ENCODE data around the gene GPR132.
"Not testable (repeated sequence)": the region's sequence is repeated elsewhere in the genome, so short reads cannot be mapped to it uniquely, and the experiment has no call there.

GPR132 gene

GRCh38 chr14:105065280-105066228 lies at the start of gene GPR132:
TSS of gene GPR132 (minus strand) at chr14:105065430. CDS start at chr14:105055420, 10,010 bp downstream.
- no peak for DNase-seq

GRCh38 chr14:105109243-105109642 lies 44.0 kb upstream of the GPR132 start:
- DNase-seq = not testable (repeated sequence)

GRCh38 chr14:105108516-105108864 lies 43.3 kb upstream of the GPR132 start:
- DNase-seq = no peak

GRCh38 chr14:105107781-105108515 lies 42.7 kb upstream of the GPR132 start:
- no peak for DNase-seq

GRCh38 chr14:105107351-105107750 lies 42.1 kb upstream of the GPR132 start:
- no peak for DNase-seq

- no peak for DNase-seq
These were observed 39.9 kb upstream of the GPR132 start for GRCh38 chr14:105105158-105105557.

- DNase-seq = no peak
These were observed 37.7 kb upstream of the GPR132 start for GRCh38 chr14:105102893-105103292.

- no peak for DNase-seq
These were observed 37.2 kb upstream of the GPR132 start for GRCh38 chr14:105102361-105102870.

GRCh38 chr14:105100910-105101309 lies 35.7 kb upstream of the GPR132 start:
- DNase-seq = no peak

- DNase-seq = no peak
These were observed 34.5 kb upstream of the GPR132 start for GRCh38 chr14:105099778-105100177.

- no peak for DNase-seq
These were observed 33.1 kb upstream of the GPR132 start for GRCh38 chr14:105098316-105098715.

GRCh38 chr14:105097794-105098127 lies 32.5 kb upstream of the GPR132 start:
- no peak for DNase-seq

- no peak for DNase-seq
These were observed 31.1 kb upstream of the GPR132 start for GRCh38 chr14:105096206-105096875.

GRCh38 chr14:105095236-105095805 lies 30.1 kb upstream of the GPR132 start:
- no peak for DNase-seq

- no peak for DNase-seq
These were observed 29.1 kb upstream of the GPR132 start for GRCh38 chr14:105094193-105094907.

- DNase-seq = peak; percentile 44
These were observed 28.4 kb upstream of the GPR132 start for GRCh38 chr14:105093431-105094192.

GRCh38 chr14:105093038-105093430 lies 27.8 kb upstream of the GPR132 start:
- DNase-seq = no peak

- no peak for DNase-seq
These were observed 27.2 kb upstream of the GPR132 start for GRCh38 chr14:105092171-105093037.

GRCh38 chr14:105091517-105092170 lies 26.4 kb upstream of the GPR132 start:
- peak; percentile 53 for DNase-seq

- no peak for DNase-seq
These were observed 25.9 kb upstream of the GPR132 start for GRCh38 chr14:105091054-105091516.

Measured in NCI-H2107 (cell line).